ENCODE results near the gene DLEC1.

The DLEC1 gene

GRCh38 chr3:38019658-38020341 is 19.2 kb upstream of the DLEC1 start:
- Histone ChIP-seq H3K9me3 (ENCODE audit: control insufficient read depth, insufficient read depth, low read length) (no peaks in the 10 kb centered on the region), H3K4me1 (ENCODE audit: insufficient read depth, low read length) (no peaks in the 10 kb centered on the region), H3K9ac (ENCODE audit: low read depth, low read length) (no peak overlapping the region), H3K36me3 (ENCODE audit: insufficient read depth, low read length) (no peaks in the 10 kb centered on the region)

GRCh38 chr3:38020342-38020726 is 18.7 kb upstream of the DLEC1 start:
- Histone ChIP-seq H3K4me1 (ENCODE audit: insufficient read depth, low read length) (no peaks in the 10 kb centered on the region), H3K36me3 (ENCODE audit: insufficient read depth, low read length) (no peaks in the 10 kb centered on the region), H3K9ac (ENCODE audit: low read depth, low read length) (no peak overlapping the region), H3K9me3 (ENCODE audit: control insufficient read depth, insufficient read depth, low read length) (no peaks in the 10 kb centered on the region)

GRCh38 chr3:38021196-38021595 is 17.8 kb upstream of the DLEC1 start:
- Histone ChIP-seq H3K36me3 (ENCODE audit: insufficient read depth, low read length) (no peaks in the 10 kb centered on the region), H3K4me1 (ENCODE audit: insufficient read depth, low read length) (peaks cover 5% of the 10 kb centered on the region; the same call in 1 of the 2 replicates), H3K9me3 (ENCODE audit: control insufficient read depth, insufficient read depth, low read length) (no peaks in the 10 kb centered on the region), H3K9ac (ENCODE audit: low read depth, low read length) (no peak overlapping the region)

- no peaks in the 10 kb centered on the region for H3K9me3 ChIP-seq (ENCODE audit: control insufficient read depth, insufficient read depth, low read length)
- no peak overlapping the region for H3K9ac ChIP-seq (ENCODE audit: low read depth, low read length)
- no peaks in the 10 kb centered on the region for H3K36me3 ChIP-seq (ENCODE audit: insufficient read depth, low read length)
- peaks cover 5% of the 10 kb centered on the region; the same call in 1 of the 2 replicates for H3K4me1 ChIP-seq (ENCODE audit: insufficient read depth, low read length)
Measured at GRCh38 chr3:38022301-38022700, 16.7 kb upstream of the DLEC1 start.

DNA sequence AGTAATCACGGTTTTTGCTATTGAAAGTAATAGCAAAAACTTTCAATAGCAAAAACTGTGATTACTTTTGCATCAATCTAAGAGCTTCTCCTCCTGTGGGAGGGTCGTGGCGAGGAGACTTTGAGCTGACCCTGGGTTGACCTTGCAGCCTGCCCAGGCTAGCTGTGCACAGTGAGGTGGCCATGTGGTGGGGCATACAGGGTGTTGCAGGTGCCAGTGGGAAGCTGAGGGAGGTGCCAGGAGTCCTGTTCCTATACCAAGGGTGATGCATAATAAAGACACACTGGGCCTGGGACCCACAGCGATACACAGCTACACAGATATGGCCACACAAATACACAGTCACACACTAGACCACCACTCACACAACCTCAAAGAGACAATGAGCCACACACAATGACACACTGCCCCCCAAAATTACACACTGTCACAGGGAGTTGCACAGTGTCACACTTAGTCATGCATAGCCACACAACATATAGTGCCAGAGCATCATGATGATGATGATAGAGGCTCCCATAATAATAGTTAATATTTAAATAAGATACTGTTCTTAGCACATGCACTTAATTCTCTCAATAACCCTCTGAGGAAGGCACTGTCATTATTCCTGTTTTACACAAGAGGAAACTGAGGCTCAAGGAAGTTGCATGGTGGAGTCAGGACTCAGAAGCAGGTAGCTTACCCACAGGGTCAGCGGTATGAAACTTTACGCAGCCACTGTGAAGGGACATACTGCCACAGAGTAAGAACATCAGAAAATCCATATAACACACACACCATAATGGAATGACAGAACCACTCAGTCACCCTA is 15.9 kb upstream of the DLEC1 start:
- no peaks in the 10 kb centered on the region for H3K9me3 ChIP-seq (ENCODE audit: control insufficient read depth, insufficient read depth, low read length)
- peaks cover 5% of the 10 kb centered on the region; the same call in 1 of the 2 replicates for H3K4me1 ChIP-seq (ENCODE audit: insufficient read depth, low read length)
- H3K36me3 ChIP-seq (ENCODE audit: insufficient read depth, low read length), result no peaks in the 10 kb centered on the region
- no peak overlapping the region for H3K9ac ChIP-seq (ENCODE audit: low read depth, low read length)

DNA sequence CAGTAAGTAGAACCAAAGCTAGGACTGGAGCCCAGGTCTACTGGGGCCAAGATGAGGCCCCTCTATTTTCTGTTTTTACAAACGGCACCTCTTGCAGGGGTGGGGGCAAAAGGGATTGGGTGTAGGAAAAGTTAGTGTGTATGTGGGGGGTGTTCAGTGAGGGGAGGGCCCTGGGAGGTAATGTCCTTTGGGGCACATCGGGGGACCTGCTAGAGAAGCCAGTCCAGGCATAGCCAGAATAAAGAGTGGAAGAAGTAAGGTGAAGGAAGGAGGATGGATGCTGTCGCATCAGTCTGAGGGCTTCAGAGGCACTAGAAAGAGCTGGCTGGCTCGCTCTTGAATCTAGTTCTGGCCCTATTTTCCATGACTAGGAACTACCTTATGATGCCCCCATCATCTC is 12.2 kb upstream of the DLEC1 start:
- Histone ChIP-seq H3K9ac (ENCODE audit: low read depth, low read length) (no peak overlapping the region), H3K4me1 (ENCODE audit: insufficient read depth, low read length) (peaks cover 11% of the 10 kb centered on the region; the same call in 1 of the 2 replicates), H3K9me3 (ENCODE audit: control insufficient read depth, insufficient read depth, low read length) (no peaks in the 10 kb centered on the region), H3K36me3 (ENCODE audit: insufficient read depth, low read length) (no peaks in the 10 kb centered on the region)

- Histone ChIP-seq H3K9ac (ENCODE audit: low read depth, low read length) (peak overlapping the region; percentile 66; the same call in 1 of the 2 replicates), H3K9me3 (ENCODE audit: control insufficient read depth, insufficient read depth, low read length) (no peaks in the 10 kb centered on the region), H3K4me1 (ENCODE audit: insufficient read depth, low read length) (peaks cover 11% of the 10 kb centered on the region; the same call in 1 of the 2 replicates), H3K36me3 (ENCODE audit: insufficient read depth, low read length) (no peaks in the 10 kb centered on the region)
Measured at GRCh38 chr3:38027466-38028465, 11.2 kb upstream of the DLEC1 start.

GRCh38 chr3:38028621-38029361 is 10.2 kb upstream of the DLEC1 start:
- Histone ChIP-seq H3K9me3 (ENCODE audit: control insufficient read depth, insufficient read depth, low read length) (no peaks in the 10 kb centered on the region), H3K9ac (ENCODE audit: low read depth, low read length) (peak overlapping the region; percentile 66), H3K4me1 (ENCODE audit: insufficient read depth, low read length) (peaks cover 11% of the 10 kb centered on the region; the same call in 1 of the 2 replicates), H3K36me3 (ENCODE audit: insufficient read depth, low read length) (no peaks in the 10 kb centered on the region)

DNA sequence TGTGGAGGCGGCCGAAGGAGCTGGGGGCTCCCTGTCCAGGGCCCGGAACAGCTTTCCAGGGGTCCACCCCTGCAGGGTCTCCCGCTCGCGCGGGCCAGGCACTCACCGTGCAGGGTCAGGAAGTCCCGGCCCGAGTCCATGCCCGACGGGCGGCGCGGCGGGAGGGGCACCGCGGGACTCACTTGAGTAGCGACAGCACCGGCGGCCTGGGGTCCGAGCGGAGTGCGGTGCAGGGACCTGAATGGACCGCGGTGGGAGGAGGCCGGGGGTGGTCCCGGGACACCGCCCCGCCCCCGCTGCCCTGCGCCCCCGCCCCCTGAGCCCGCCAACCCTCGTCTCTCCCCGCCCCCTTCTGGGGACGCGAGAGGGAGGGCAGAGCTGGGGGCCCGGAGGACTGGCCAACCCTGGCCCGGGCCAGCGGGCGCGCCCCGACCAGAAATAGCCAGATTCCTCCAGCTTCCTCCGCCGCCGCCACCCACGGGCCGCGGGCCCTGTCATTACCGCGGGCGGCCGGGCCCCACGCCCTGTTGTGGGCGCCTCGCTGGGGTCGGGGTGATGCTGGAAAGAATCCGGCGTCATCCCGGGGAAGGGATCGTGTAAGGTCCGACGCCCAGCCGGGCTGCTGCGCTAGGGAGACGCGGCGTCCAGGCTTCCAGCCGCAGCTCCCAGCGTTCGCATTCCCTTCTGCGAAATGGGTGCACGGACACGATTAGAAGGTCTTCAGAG is 9.4 kb upstream of the DLEC1 start, which contains the start of gene PLCD1:
PLCD1 (minus strand) TSS at position 243 of the 726 bp plus-strand sequence; CDS start at position 140, 103 bp downstream.
- peak within 1 kb of the TSS; percentile 76 for H3K9ac ChIP-seq (ENCODE audit: low read depth, low read length)
- H3K9me3 ChIP-seq (ENCODE audit: control insufficient read depth, insufficient read depth, low read length), result no peaks in the 10 kb centered on the region
- H3K36me3 ChIP-seq (ENCODE audit: insufficient read depth, low read length), result no peaks in the 10 kb centered on the region
- H3K4me1 ChIP-seq (ENCODE audit: insufficient read depth, low read length), result peaks cover 11% of the 10 kb centered on the region; the same call in 1 of the 2 replicates

DNA sequence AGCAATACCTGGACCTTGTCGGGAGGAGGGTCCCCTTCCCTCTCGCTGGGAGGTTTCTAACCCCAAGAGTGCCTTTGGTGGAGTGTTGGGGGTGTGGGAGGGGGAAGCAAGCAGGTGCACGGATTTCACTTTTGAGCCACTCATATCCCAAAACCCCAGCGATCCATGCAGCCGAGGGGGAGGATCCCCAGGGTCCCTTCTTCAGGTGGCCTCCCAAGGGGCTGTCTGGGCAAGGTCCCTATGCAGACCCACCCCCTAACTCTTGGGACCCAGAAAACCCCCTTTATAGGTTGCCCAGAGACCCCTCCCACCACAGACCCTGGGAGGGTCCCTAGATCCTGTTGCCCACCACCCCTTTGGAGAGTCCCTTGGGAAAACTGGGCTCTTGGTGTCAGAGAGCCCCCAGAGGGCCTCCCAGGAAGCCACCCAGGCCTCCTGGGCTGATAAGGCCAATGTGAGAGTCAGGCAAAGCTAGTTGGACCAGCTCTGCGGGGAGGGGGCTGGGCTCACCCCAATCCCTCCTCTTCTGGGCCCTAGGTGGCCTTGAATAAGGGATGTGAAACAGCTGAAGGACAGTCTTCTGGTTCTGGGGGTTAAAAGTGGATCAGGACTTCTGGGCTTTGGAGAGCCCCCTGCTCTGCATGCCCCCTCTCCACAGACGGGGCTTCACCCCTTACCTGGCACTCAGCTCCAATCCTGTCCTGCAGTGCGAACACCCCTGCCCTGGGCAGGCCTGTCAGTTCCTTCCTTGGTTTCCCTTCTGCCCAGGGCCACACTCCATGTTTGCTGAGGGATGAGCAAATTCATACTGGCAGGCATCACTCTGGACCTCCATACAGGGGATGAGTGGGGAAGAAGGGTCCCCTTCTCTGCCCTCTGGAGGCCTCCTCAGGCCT is 8.6 kb upstream of the DLEC1 start:
- Histone ChIP-seq H3K36me3 (ENCODE audit: insufficient read depth, low read length) (no peaks in the 10 kb centered on the region), H3K9me3 (ENCODE audit: control insufficient read depth, insufficient read depth, low read length) (no peaks in the 10 kb centered on the region), H3K4me1 (ENCODE audit: insufficient read depth, low read length) (peaks cover 11% of the 10 kb centered on the region; the same call in 1 of the 2 replicates), H3K9ac (ENCODE audit: low read depth, low read length) (peak overlapping the region; percentile 76; the same call in 1 of the 2 replicates)

- no peaks in the 10 kb centered on the region for H3K36me3 ChIP-seq (ENCODE audit: insufficient read depth, low read length)
- no peak overlapping the region for H3K9ac ChIP-seq (ENCODE audit: low read depth, low read length)
- H3K4me1 ChIP-seq (ENCODE audit: insufficient read depth, low read length), result peaks cover 6% of the 10 kb centered on the region; the same call in 1 of the 2 replicates
- no peaks in the 10 kb centered on the region for H3K9me3 ChIP-seq (ENCODE audit: control insufficient read depth, insufficient read depth, low read length)
Measured at GRCh38 chr3:38031022-38031994, 7.7 kb upstream of the DLEC1 start.
